Stomach (tissue), 9 donors: Measurements from ENCODE around the gene GPC6. TPM values are rescaled to one million over a fixed set of nuclear protein-coding genes. Genes with fewer than 3 reads are reported as not detected.

Experiments used
- DNase-seq, 2 donors: peaks; one replicate each; pipeline versions ENCODE4 v3.0.0 to v3.0.0-alpha.2; 2013 to 2019
- H3K27ac ChIP-seq, 5 donors: fragments of 200-600 bp in 4 of 5; sonication (generic) in 4 of 5; one replicate each; pipeline ENCODE4 v1.5.1; 2013 to 2019; ENCODE audit warnings: mild to moderate bottlenecking in 1 of 5, moderate library complexity in 1 of 5
- H3K27me3 ChIP-seq, 3 donors: fragments of 200-600 bp; sonication (generic); one replicate each; pipeline ENCODE4 v1.5.1; 2017 to 2019; ENCODE audit warnings: mixed run types in 1 of 3
- H3K36me3 ChIP-seq, 4 donors: fragments of 200-600 bp; sonication (generic); 1 replicate in 3 of 4; 2 replicates in 1 of 4; pipeline ENCODE4 v1.5.1; 2016 to 2019
- H3K4me1 ChIP-seq, 4 donors: fragments of 200-600 bp; sonication (generic); one replicate each; pipeline ENCODE4 v1.5.1; 2016 to 2019
- H3K4me3 ChIP-seq, 4 donors: fragments of 200-600 bp; sonication (generic) in 3 of 4; one replicate each; pipeline ENCODE4 v1.5.1; 2016 to 2019; ENCODE audit warnings: mild to moderate bottlenecking in 1 of 4
- H3K9me3 ChIP-seq, 4 donors: fragments of 200-600 bp; sonication (generic); one replicate each; pipeline ENCODE4 v1.5.1; 2016 to 2019
- CTCF ChIP-seq, 7 experiments: fragments of 450-650 bp in 4 of 7; fragments of 200-600 bp in 3 of 7; sonication (generic) in 3 of 7; IDR thresholded peaks; one replicate each; pipeline ENCODE4 v1.5.1; 2016 to 2019; ENCODE audit warnings: antibody characterized with exemption in 7 of 7, control low read depth in 2 of 7, mild to moderate bottlenecking in 1 of 7
- EP300 ChIP-seq: sonication (generic); formaldehyde crosslinking; IDR thresholded peaks from one replicate; pipeline ENCODE4 v1.6.1; 2017; ENCODE audit warnings: antibody characterized with exemption
- POLR2A ChIP-seq, 4 donors: fragments of 450-650 bp; IDR thresholded peaks; one replicate each; pipeline ENCODE4 v1.6.1; 2016; ENCODE audit warnings: antibody characterized with exemption in 4 of 4, control low read depth in 2 of 4, mild to moderate bottlenecking in 1 of 4, moderate library complexity in 1 of 4
- POLR2AphosphoS5 ChIP-seq, 3 donors: sonication (generic); formaldehyde crosslinking; IDR thresholded peaks; one replicate each; pipeline ENCODE4 v1.6.1; 2016; ENCODE audit warnings: antibody characterized with exemption in 3 of 3
- WGBS, 5 donors: extraction: QIAGEN DNeasy Blood & Tissue Kit in 3 of 5; methylation state at CpG; one replicate each; pipeline versions ENCODE4 v1.1.5 to v1.1.7; 2013 to 2018; 5-methylcytosine and 5-hydroxymethylcytosine counted together
- intact Hi-C: fragments of 100-400 bp; cut with DNase I; formaldehyde crosslinking; loops from one replicate; pipeline ENCODE4 v1.15.1; 2023; ENCODE audit warnings: low total_unique reads
- polyA plus RNA-seq, 3 donors: library from polyadenylated mRNA; stranded (reverse); fragments of 200-250 nt; gene quantifications; one replicate each; pipeline ENCODE4 v1.2.3, GENCODE V29; 2013
- total RNA-seq, 5 donors: library from RNA; depleted of rRNA; stranded (reverse); fragments of >200 nt; gene quantifications; one replicate each; pipeline versions ENCODE4 v1.1.0 to v1.2.3, GENCODE V29; 2014 to 2016
- donor health status: healthy with polysubstance abuse.
- donor health status: Bipolar disorder and iron deficiency.
- donor health status: healthy.

GPC6 gene
- total and polyA plus RNA-seq, 8 donors: 0.70 to 52.7 (median 5.6) TPM

- no peak for DNase-seq
- Histone ChIP-seq H3K9me3 (no peaks in the 10 kb centered on the region), H3K27me3 (no peaks in the 10 kb centered on the region), H3K27ac (no peak overlapping the region), H3K36me3 (no peaks in the 10 kb centered on the region), H3K4me1 (no peaks in the 10 kb centered on the region), H3K4me3 (no peak overlapping the region)
- TF ChIP-seq POLR2A (IDR thresholded peaks at IDR 0.05) (no peak), EP300 (no peak), POLR2AphosphoS5 (IDR thresholded peaks at IDR 0.05) (no peak)
- intact Hi-C loops: no loop called here
- 78 to 90% (median 80%) methylated on average over 1 of the region's 1 CpG for WGBS, 5 donors
Measured at GRCh38 chr13:94214121-94214520, 987.5 kb downstream of the GPC6 start.

GRCh38 chr13:94214975-94215374 lies 988.4 kb downstream of the GPC6 start:
- TF ChIP-seq POLR2A (IDR thresholded peaks at IDR 0.05): no peak
- Histone ChIP-seq H3K36me3 (no peaks in the 10 kb centered on the region), H3K4me3 (no peak overlapping the region), H3K4me1 (no peaks in the 10 kb centered on the region), H3K9me3 (no peaks in the 10 kb centered on the region), H3K27ac (no peak overlapping the region), H3K27me3 (no peaks in the 10 kb centered on the region)
- intact Hi-C loops: no loop called here
- DNase-seq: no peak
- WGBS, 5 donors: 45 to 61% (median 52%) methylated on average over 3 of the region's 3 CpGs

GRCh38 chr13:94216476-94216875 lies 989.9 kb downstream of the GPC6 start:
- Histone ChIP-seq H3K9me3 (no peaks in the 10 kb centered on the region), H3K4me3 (no peak overlapping the region), H3K27me3 (no peaks in the 10 kb centered on the region), H3K27ac (no peak overlapping the region), H3K4me1 (no peaks in the 10 kb centered on the region), H3K36me3 (no peaks in the 10 kb centered on the region)
- intact Hi-C loops: no loop called here
- no peak for DNase-seq
- 28 to 75% (median 62%) methylated on average over 1 of the region's 1 CpG for WGBS, 5 donors
- TF ChIP-seq POLR2AphosphoS5 (IDR thresholded peaks at IDR 0.05) (no peak), EP300 (no peak), POLR2A (IDR thresholded peaks at IDR 0.05) (no peak), CTCF (IDR thresholded peaks at IDR 0.05) (no peak)

GRCh38 chr13:94217370-94217769 lies 990.8 kb downstream of the GPC6 start:
- no peaks in the 10 kb centered on the region for H3K4me1 ChIP-seq
- no peak for TF ChIP-seq CTCF (IDR thresholded peaks at IDR 0.05)
- TF ChIP-seq EP300: no peak
- TF ChIP-seq POLR2A (IDR thresholded peaks at IDR 0.05): no peak
- no peak for TF ChIP-seq POLR2AphosphoS5 (IDR thresholded peaks at IDR 0.05)
- H3K27me3 ChIP-seq: no peaks in the 10 kb centered on the region
- 89 to 97% (median 91%) methylated on average over 3 of the region's 3 CpGs for WGBS, 5 donors
- H3K27ac ChIP-seq: no peak overlapping the region
- no peak for DNase-seq
- H3K9me3 ChIP-seq: no peaks in the 10 kb centered on the region
- no peaks in the 10 kb centered on the region for H3K36me3 ChIP-seq
- intact Hi-C loops: no loop called here
- H3K4me3 ChIP-seq: no peak overlapping the region

- no peak overlapping the region for H3K27ac ChIP-seq
- TF ChIP-seq POLR2A (IDR thresholded peaks at IDR 0.05): no peak
- no peak overlapping the region for H3K4me3 ChIP-seq
- H3K9me3 ChIP-seq: no peaks in the 10 kb centered on the region
- WGBS, 5 donors: 84 to 89% (median 86%) methylated on average over 2 of the region's 2 CpGs
- intact Hi-C loops: no loop called here
- H3K27me3 ChIP-seq: no peaks in the 10 kb centered on the region
- H3K36me3 ChIP-seq: no peaks in the 10 kb centered on the region
- H3K4me1 ChIP-seq: no peaks in the 10 kb centered on the region
- DNase-seq: no peak
Measured at GRCh38 chr13:94218537-94218936, 991.9 kb downstream of the GPC6 start.

GRCh38 chr13:94218951-94219350 lies 992.3 kb downstream of the GPC6 start:
- Histone ChIP-seq H3K9me3 (no peaks in the 10 kb centered on the region), H3K27ac (no peak overlapping the region), H3K36me3 (no peaks in the 10 kb centered on the region), H3K27me3 (no peaks in the 10 kb centered on the region), H3K4me3 (no peak overlapping the region), H3K4me1 (no peaks in the 10 kb centered on the region)
- intact Hi-C loops: no loop called here
- WGBS, 5 donors: 68 to 84% (median 77%) methylated on average over 3 of the region's 3 CpGs
- no peak for DNase-seq
- TF ChIP-seq CTCF (IDR thresholded peaks at IDR 0.05): no peak
- TF ChIP-seq POLR2A (IDR thresholded peaks at IDR 0.05): no peak
- no peak for TF ChIP-seq POLR2AphosphoS5 (IDR thresholded peaks at IDR 0.05)
- TF ChIP-seq EP300: no peak
